ENCODE results near the gene MAGI2. TPM values are rescaled to one million over a fixed set of nuclear protein-coding genes. Genes with fewer than 3 reads are reported as not detected.

Gene MAGI2
- total and polyA plus RNA-seq, 2 experiments from 2014 or later = 3.5 to 4.1 TPM

- H3K4me1 ChIP-seq (ENCODE audit: insufficient read depth) = peaks cover 25% of the 10 kb centered on the region; the same call in 1 of the 2 replicates
- no peak overlapping the region for H3K9ac ChIP-seq
- 86 to 100% methylated on average over 1 of the region's 1 CpG for WGBS, 2 experiments (ENCODE audit: low coverage in 1 of 2, low lambda C conversion rate in 2 of 2, missing lambda C conversion rate in 2 of 2)
- no peaks in the 10 kb centered on the region for H3K27me3 ChIP-seq (replicated peaks; ENCODE audit: insufficient read depth)
- no peak overlapping the region for H2AFZ ChIP-seq
- H3F3A ChIP-seq (ENCODE audit: insufficient read depth) = peaks cover 13% of the 10 kb centered on the region
- H3K36me3 ChIP-seq (ENCODE audit: low read depth) = no peaks in the 10 kb centered on the region
- H3K9me3 ChIP-seq (ENCODE audit: low read depth) = no peaks in the 10 kb centered on the region
- in situ Hi-C loops (cut with MboI) = no loop called here
- no peak overlapping the region for H3K27ac ChIP-seq
- H3K4me3 ChIP-seq = no peak overlapping the region
- TF ChIP-seq EZH2 (IDR thresholded peaks at IDR 0.05; ENCODE audit: insufficient read depth, poor library complexity, severe bottlenecking) (no peak), EZH2phosphoT487 (IDR thresholded peaks at IDR 0.05; ENCODE audit: insufficient read depth, low read depth) (no peak)
- H3K4me2 ChIP-seq (ENCODE audit: unreplicated experiment) = no peak overlapping the region
- H3K79me2 ChIP-seq (ENCODE audit: insufficient read depth) = no peaks in the 10 kb centered on the region
- H4K20me1 ChIP-seq (ENCODE audit: insufficient read depth) = no peaks in the 10 kb centered on the region
- no peak for DNase-seq
- no peaks in the 10 kb centered on the region for H3K9me2 ChIP-seq (ENCODE audit: insufficient read depth)
These were observed 1431.3 kb downstream of the MAGI2 start for GRCh38 chr7:78022165-78022564.

DNA sequence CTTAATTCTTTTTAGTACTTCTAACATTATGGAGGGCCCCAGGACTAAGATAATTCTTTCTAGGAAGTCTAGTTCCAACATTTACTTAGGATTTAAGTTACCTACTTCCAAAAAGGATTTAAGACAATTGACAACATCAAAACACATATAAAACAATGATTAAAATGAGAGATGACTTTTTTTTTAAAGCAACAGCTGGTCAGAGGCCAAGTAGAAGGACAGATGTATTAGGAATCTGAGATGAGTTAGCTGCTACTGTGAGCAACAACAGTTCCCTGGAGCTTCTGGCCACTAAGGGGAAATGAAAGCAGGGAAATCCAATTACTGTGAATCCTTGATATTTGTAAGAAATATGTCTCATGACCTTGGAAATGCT lies 1432.6 kb downstream of the MAGI2 start:
- DNase-seq = peak; percentile 58

GRCh38 chr7:78020136-78020873 lies 1433.2 kb downstream of the MAGI2 start:
- Histone ChIP-seq H3K9me2 (ENCODE audit: insufficient read depth) (no peaks in the 10 kb centered on the region), H3F3A (ENCODE audit: insufficient read depth) (peaks cover 13% of the 10 kb centered on the region), H3K4me2 (ENCODE audit: unreplicated experiment) (peak overlapping the region; percentile 54), H3K9ac (peak overlapping the region; percentile 86), H4K20me1 (ENCODE audit: insufficient read depth) (no peaks in the 10 kb centered on the region), H3K27ac (peak overlapping the region; percentile 76), H3K9me3 (ENCODE audit: low read depth) (no peaks in the 10 kb centered on the region), H3K36me3 (ENCODE audit: low read depth) (no peaks in the 10 kb centered on the region), H3K4me3 (peak overlapping the region; percentile 84), H3K27me3 (replicated peaks; ENCODE audit: insufficient read depth) (no peaks in the 10 kb centered on the region), H3K79me2 (ENCODE audit: insufficient read depth) (no peaks in the 10 kb centered on the region), H2AFZ (peak overlapping the region; percentile 82), H3K4me1 (ENCODE audit: insufficient read depth) (peaks cover 25% of the 10 kb centered on the region; the same call in 1 of the 2 replicates)
- in situ Hi-C loops (cut with MboI) = no loop called here
- WGBS, 2 experiments (ENCODE audit: low coverage in 1 of 2, low lambda C conversion rate in 2 of 2, missing lambda C conversion rate in 2 of 2) = 2 to 5% methylated on average over 12 to 23 of the region's 25 CpGs
- peak; percentile 92 for DNase-seq
- TF ChIP-seq EZH2 (IDR thresholded peaks at IDR 0.05; ENCODE audit: insufficient read depth, poor library complexity, severe bottlenecking) = no peak
- no peak for TF ChIP-seq EZH2phosphoT487 (IDR thresholded peaks at IDR 0.05; ENCODE audit: insufficient read depth, low read depth)

More for the DNA sequence above, 1432.6 kb downstream of the MAGI2 start:
- H3K4me1 ChIP-seq (ENCODE audit: insufficient read depth) = peaks cover 25% of the 10 kb centered on the region; the same call in 1 of the 2 replicates
- peak overlapping the region; percentile 35; the same call in 1 of the 2 replicates for H3K9ac ChIP-seq
- TF ChIP-seq EZH2 (IDR thresholded peaks at IDR 0.05; ENCODE audit: insufficient read depth, poor library complexity, severe bottlenecking) (no peak), EZH2phosphoT487 (IDR thresholded peaks at IDR 0.05; ENCODE audit: insufficient read depth, low read depth) (no peak)
- H3K9me3 ChIP-seq (ENCODE audit: low read depth) = no peaks in the 10 kb centered on the region
- H2AFZ ChIP-seq = peak overlapping the region; percentile 82; the same call in 1 of the 2 replicates
- in situ Hi-C loops (cut with MboI) = no loop called here
- no peaks in the 10 kb centered on the region for H3K79me2 ChIP-seq (ENCODE audit: insufficient read depth)
- H3K36me3 ChIP-seq (ENCODE audit: low read depth) = no peaks in the 10 kb centered on the region
- no peaks in the 10 kb centered on the region for H3K9me2 ChIP-seq (ENCODE audit: insufficient read depth)
- no peaks in the 10 kb centered on the region for H4K20me1 ChIP-seq (ENCODE audit: insufficient read depth)
- peak overlapping the region; percentile 76 for H3K27ac ChIP-seq
- no peak overlapping the region for H3K4me3 ChIP-seq
- H3K27me3 ChIP-seq (replicated peaks; ENCODE audit: insufficient read depth) = no peaks in the 10 kb centered on the region
- H3K4me2 ChIP-seq (ENCODE audit: unreplicated experiment) = peak overlapping the region; percentile 54
- peaks cover 13% of the 10 kb centered on the region for H3F3A ChIP-seq (ENCODE audit: insufficient read depth)

DNA sequence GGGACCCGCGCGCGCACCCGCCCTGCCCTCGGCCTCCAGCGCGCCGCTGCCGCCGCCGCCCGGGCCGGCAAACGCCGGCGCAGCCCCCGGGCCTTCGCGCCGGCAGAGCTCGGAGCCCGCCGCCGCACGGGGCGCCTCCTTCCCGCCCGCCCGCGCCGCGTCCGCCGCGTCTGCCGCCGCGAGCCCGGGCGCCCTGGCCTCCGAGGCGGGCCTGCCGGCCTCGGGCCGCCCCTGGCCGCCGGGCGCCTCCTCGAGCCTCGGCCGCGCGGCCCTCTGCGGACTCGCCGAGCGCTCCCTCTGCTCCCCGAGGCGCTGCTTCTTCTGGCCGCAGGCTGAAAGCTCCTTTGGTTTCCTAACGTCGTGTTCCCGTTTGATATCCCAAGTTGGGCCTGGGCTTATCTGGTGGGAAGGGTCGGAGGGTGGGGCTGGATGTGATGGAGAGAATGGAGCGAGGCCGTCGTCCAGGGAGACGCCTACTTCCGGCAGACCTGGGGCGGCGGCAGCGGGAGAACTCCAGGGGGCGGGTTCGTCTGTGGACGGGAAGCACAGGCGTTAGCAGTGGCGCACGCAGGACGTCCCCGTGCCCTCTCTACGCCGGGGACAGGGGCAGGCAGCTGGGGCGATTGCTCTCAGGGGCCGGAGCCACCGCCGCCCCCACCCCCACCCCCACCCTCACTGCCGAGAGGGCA lies 1433.9 kb downstream of the MAGI2 start:
- Histone ChIP-seq H4K20me1 (ENCODE audit: insufficient read depth) (no peaks in the 10 kb centered on the region), H3K9me2 (ENCODE audit: insufficient read depth) (no peaks in the 10 kb centered on the region), H3F3A (ENCODE audit: insufficient read depth) (peaks cover 13% of the 10 kb centered on the region), H3K4me3 (peak overlapping the region; percentile 84), H3K79me2 (ENCODE audit: insufficient read depth) (no peaks in the 10 kb centered on the region), H2AFZ (peak overlapping the region; percentile 82), H3K9me3 (ENCODE audit: low read depth) (no peaks in the 10 kb centered on the region), H3K4me2 (ENCODE audit: unreplicated experiment) (peak overlapping the region; percentile 78), H3K36me3 (ENCODE audit: low read depth) (no peaks in the 10 kb centered on the region), H3K27ac (peak overlapping the region; percentile 76), H3K9ac (peak overlapping the region; percentile 86), H3K4me1 (ENCODE audit: insufficient read depth) (peaks cover 25% of the 10 kb centered on the region; the same call in 1 of the 2 replicates), H3K27me3 (replicated peaks; ENCODE audit: insufficient read depth) (no peaks in the 10 kb centered on the region)
- in situ Hi-C loops (cut with MboI) = no loop called here
- no peak for TF ChIP-seq EZH2 (IDR thresholded peaks at IDR 0.05; ENCODE audit: insufficient read depth, poor library complexity, severe bottlenecking)
- TF ChIP-seq EZH2phosphoT487 (IDR thresholded peaks at IDR 0.05; ENCODE audit: insufficient read depth, low read depth) = no peak
- peak; percentile 90 for DNase-seq
- WGBS, 2 experiments (ENCODE audit: low coverage in 1 of 2, low lambda C conversion rate in 2 of 2, missing lambda C conversion rate in 2 of 2) = 1 to 2% methylated on average over 27 to 36 of the region's 88 CpGs
